ENCODE measurements around the gene AFAP1L2. TPM values are rescaled to one million over a fixed set of nuclear protein-coding genes. Genes with fewer than 3 reads are reported as not detected.

The AFAP1L2 gene
- total and polyA plus RNA-seq, 8 donors = 2.6 to 25.0 (median 10.0) TPM

DNA sequence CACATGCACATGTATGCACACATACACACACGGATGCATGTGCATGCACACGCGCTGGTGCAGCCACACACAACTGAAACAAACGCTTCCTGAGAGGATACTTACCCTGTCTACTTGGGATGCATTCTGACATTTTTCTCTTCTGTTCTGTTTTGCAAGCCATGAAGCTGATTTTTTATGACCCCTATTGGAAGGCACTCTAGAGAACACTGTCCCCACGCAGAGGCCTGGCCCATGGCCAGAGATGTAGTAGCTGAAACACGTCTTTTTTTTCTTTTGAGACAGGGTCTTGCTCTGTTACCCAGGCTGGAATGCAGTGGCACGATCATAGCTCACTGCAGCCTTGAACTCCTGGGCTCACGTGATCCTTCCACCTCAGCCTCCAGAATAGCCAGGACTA lies 117.4 kb downstream of the AFAP1L2 start:
- TF ChIP-seq POLR2AphosphoS5 (IDR thresholded peaks at IDR 0.05) (no peak), EP300 (IDR thresholded peaks at IDR 0.05) (no peak), POLR2A (IDR thresholded peaks at IDR 0.05) (no peak)
- TF ChIP-seq, protein P1, sequence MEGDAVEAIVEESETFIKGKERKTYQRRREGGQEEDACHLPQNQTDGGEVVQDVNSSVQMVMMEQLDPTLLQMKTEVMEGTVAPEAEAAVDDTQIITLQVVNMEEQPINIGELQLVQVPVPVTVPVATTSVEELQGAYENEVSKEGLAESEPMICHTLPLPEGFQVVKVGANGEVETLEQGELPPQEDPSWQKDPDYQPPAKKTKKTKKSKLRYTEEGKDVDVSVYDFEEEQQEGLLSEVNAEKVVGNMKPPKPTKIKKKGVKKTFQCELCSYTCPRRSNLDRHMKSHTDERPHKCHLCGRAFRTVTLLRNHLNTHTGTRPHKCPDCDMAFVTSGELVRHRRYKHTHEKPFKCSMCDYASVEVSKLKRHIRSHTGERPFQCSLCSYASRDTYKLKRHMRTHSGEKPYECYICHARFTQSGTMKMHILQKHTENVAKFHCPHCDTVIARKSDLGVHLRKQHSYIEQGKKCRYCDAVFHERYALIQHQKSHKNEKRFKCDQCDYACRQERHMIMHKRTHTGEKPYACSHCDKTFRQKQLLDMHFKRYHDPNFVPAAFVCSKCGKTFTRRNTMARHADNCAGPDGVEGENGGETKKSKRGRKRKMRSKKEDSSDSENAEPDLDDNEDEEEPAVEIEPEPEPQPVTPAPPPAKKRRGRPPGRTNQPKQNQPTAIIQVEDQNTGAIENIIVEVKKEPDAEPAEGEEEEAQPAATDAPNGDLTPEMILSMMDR (IDR thresholded peaks at IDR 0.05) = no peak
- no peak overlapping the region for H3K27ac ChIP-seq
- no peak for DNase-seq
- H3K27me3 ChIP-seq = no peaks in the 10 kb centered on the region
- intact Hi-C loops (cut with DNase I; ENCODE audit: low total_unique reads) = no loop called here
- 70 to 80% (median 72%) methylated on average over 8 of the region's 8 CpGs for WGBS, 5 donors
- H3K4me1 ChIP-seq = no peaks in the 10 kb centered on the region
- no peak overlapping the region for H3K4me3 ChIP-seq
- peaks cover 0 to 29% (median 14%) of the 10 kb centered on the region in 4 donors for H3K36me3 ChIP-seq
- H3K9me3 ChIP-seq = no peaks in the 10 kb centered on the region

DNA sequence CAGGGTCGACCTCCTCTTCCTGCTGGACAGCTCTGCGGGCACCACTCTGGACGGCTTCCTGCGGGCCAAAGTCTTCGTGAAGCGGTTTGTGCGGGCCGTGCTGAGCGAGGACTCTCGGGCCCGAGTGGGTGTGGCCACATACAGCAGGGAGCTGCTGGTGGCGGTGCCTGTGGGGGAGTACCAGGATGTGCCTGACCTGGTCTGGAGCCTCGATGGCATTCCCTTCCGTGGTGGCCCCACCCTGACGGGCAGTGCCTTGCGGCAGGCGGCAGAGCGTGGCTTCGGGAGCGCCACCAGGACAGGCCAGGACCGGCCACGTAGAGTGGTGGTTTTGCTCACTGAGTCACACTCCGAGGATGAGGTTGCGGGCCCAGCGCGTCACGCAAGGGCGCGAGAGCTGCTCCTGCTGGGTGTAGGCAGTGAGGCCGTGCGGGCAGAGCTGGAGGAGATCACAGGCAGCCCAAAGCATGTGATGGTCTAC lies 118.3 kb downstream of the AFAP1L2 start:
- Histone ChIP-seq H3K9me3 (no peaks in the 10 kb centered on the region), H3K36me3 (peaks cover 0 to 21% (median 12%) of the 10 kb centered on the region in 4 donors), H3K4me1 (no peaks in the 10 kb centered on the region), H3K4me3 (no peak overlapping the region), H3K27me3 (peaks cover 0 to 4% (median 0%) of the 10 kb centered on the region in 3 donors), H3K27ac (no peak overlapping the region)
- WGBS, 5 donors = 87 to 92% (median 91%) methylated on average over 21 to 31 of the region's 31 CpGs
- no peak for DNase-seq
- intact Hi-C loops (cut with DNase I; ENCODE audit: low total_unique reads) = no loop called here
- TF ChIP-seq POLR2A (IDR thresholded peaks at IDR 0.05) (no peak), EP300 (IDR thresholded peaks at IDR 0.05) (no peak), POLR2AphosphoS5 (IDR thresholded peaks at IDR 0.05) (no peak)
- TF ChIP-seq, protein P1 (IDR thresholded peaks at IDR 0.05) = no peak

DNA sequence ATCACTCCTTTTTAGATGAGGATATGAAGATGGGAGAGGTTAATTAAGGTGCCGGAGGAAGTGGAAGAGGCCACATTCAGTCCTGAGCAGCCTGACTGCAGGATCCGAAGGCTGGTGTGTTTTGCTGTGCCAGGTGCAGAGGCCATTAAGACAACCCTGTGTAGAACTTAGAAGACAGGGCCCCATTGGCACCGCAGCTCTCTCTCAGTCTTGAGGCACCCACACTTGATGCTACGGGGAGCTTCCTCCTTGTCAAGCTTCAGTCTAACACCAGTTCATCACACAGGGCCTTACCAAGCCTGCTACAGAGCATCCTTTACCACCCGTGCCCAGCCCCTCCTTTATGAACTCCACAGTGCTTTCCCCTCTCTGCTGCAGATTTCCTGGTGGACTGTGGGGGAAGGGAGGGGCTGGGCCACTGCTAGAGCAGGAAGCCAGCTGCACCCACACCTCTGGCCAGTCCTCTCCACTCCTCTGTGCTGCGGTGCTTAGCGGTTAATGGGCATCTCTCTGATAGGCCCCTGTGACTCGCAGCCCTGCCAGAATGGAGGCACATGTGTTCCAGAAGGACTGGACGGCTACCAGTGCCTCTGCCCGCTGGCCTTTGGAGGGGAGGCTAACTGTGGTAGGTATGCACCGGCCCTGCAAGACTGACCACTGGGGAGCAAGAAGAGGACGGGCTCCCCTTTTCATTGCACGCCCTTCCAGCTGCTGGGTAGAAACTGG lies 119.8 kb downstream of the AFAP1L2 start:
- peaks cover 0 to 6% (median 0%) of the 10 kb centered on the region in 3 donors for H3K27me3 ChIP-seq
- intact Hi-C loops (cut with DNase I; ENCODE audit: low total_unique reads) = no loop called here
- WGBS, 5 donors = 74 to 90% (median 86%) methylated on average over 10 to 13 of the region's 13 CpGs
- peaks cover 3 to 10% (median 7%) of the 10 kb centered on the region in 4 donors for H3K4me1 ChIP-seq
- H3K36me3 ChIP-seq = peaks cover 0 to 14% (median 10%) of the 10 kb centered on the region in 4 donors
- H3K9me3 ChIP-seq = no peaks in the 10 kb centered on the region
- no peak for TF ChIP-seq POLR2AphosphoS5 (IDR thresholded peaks at IDR 0.05)
- no peak for TF ChIP-seq POLR2A (IDR thresholded peaks at IDR 0.05)
- TF ChIP-seq, protein P1 (IDR thresholded peaks at IDR 0.05) = no peak
- no peak for TF ChIP-seq EP300 (IDR thresholded peaks at IDR 0.05)
- DNase-seq = no peak
- H3K4me3 ChIP-seq = no peak overlapping the region
- no peak overlapping the region for H3K27ac ChIP-seq

DNA sequence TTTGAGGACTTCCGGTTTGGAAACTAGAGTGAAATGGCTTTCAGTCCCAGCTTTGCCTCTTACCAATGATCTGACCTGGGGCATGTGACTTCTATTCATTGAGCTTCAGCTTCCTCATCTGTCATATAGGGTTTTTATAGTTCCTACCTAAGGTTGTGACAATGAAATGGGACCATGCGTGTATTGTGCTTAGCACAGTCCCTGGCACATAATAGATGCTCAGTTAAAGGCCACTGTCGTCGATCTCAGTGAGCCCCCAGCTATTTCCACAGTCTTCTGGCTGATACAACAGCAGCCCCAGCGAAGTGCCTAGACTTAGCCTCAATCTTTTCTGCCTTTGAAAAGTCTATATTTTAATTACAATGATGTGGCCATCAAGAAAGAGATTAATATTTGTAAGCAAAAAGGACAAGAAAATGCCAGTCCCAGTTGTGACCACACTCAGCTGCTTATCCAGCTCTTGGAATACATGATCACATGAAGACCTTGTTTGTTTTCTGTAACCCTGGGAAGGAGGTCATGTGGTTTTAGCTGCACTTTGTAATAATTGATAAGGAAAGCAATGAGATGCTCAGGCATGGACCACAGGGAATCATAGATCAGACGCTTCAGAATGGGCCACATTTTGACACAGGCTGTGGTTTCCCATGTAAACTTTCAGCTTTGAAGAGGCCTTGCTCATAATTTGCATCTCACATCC lies 120.6 kb downstream of the AFAP1L2 start:
- DNase-seq = no peak
- Histone ChIP-seq H3K36me3 (peaks cover 0 to 14% (median 4%) of the 10 kb centered on the region in 4 donors), H3K4me3 (no peak overlapping the region), H3K27ac (no peak overlapping the region), H3K4me1 (peaks cover 7 to 13% (median 9%) of the 10 kb centered on the region in 4 donors), H3K27me3 (peaks cover 0 to 6% (median 0%) of the 10 kb centered on the region in 3 donors), H3K9me3 (no peaks in the 10 kb centered on the region)
- WGBS, 5 donors = 87 to 93% (median 88%) methylated on average over 6 of the region's 6 CpGs
- TF ChIP-seq EP300 (IDR thresholded peaks at IDR 0.05) (no peak), POLR2AphosphoS5 (IDR thresholded peaks at IDR 0.05) (no peak), POLR2A (IDR thresholded peaks at IDR 0.05) (no peak)
- TF ChIP-seq, protein P1 (IDR thresholded peaks at IDR 0.05) = no peak
- intact Hi-C loops (cut with DNase I; ENCODE audit: low total_unique reads) = no loop called here

All from stomach (tissue), 9 donors.